Large intestine (tissue), 3 donors: Measurements from ENCODE around the gene MN1. TPM values are rescaled to one million over a fixed set of nuclear protein-coding genes. Genes with fewer than 3 reads are reported as not detected.

ENCODE experiments used
- DNase-seq, 2 donors: peaks; one replicate each; pipeline versions ENCODE4 v3.0.0 to v3.0.0-alpha.2; 2013
- H3K27ac ChIP-seq: one replicate; pipeline ENCODE4 v1.5.1; 2013; ENCODE audit warnings: low read length
- H3K27me3 ChIP-seq: 2 replicates; pipeline ENCODE4 v1.6.1; 2013; ENCODE audit warnings: low read length; ENCODE audit not compliant: control insufficient read depth, insufficient read depth
- H3K36me3 ChIP-seq: 2 replicates; pipeline ENCODE4 v1.6.1; 2013; ENCODE audit warnings: low read length; ENCODE audit not compliant: control insufficient read depth, insufficient read depth
- H3K4me1 ChIP-seq: one replicate; pipeline ENCODE4 v1.6.1; 2013; ENCODE audit warnings: low read length; ENCODE audit not compliant: control insufficient read depth, insufficient read depth
- H3K4me3 ChIP-seq: one replicate; pipeline ENCODE4 v1.5.1; 2013; ENCODE audit warnings: low read length
- H3K9me3 ChIP-seq: one replicate; pipeline ENCODE4 v1.6.1; 2013; ENCODE audit warnings: mild to moderate bottlenecking, low read depth, low read length, moderate library complexity; ENCODE audit not compliant: control insufficient read depth
- WGBS: methylation state at CpG from one replicate; pipeline ENCODE4 v1.1.5; 2013; ENCODE audit warnings: low lambda C conversion rate; ENCODE audit not compliant: insufficient coverage; 5-methylcytosine and 5-hydroxymethylcytosine counted together
- polyA plus RNA-seq: library from polyadenylated mRNA; unstranded; fragments of 120-200 nt; gene quantifications from one replicate; pipeline ENCODE4 v1.2.1, GENCODE V29; 2013

The MN1 gene
- polyA plus RNA-seq, 1 donor = 5.8 TPM

DNA sequence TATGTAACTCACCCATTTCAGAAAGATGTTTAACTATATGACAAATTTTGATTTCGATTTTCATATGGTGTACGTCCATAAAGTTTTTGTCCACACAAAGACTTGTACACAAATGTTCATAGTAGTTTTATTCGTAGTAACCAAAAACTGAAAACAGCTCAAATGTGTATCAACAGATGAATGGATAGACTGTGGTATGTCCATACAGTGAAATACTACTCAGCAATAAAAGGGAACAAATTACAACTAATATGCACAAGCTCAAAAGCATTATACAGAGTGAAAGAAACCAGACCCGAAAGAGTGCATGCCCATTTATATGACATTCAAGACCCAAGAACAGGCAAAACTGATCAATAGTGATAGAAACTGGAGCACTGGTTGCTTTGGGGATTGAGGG, 64.0 kb downstream of the MN1 start:
- WGBS = 73% methylated on average over 3 of the region's 4 CpGs
- H3K4me1 ChIP-seq = no peaks in the 10 kb centered on the region
- H3K9me3 ChIP-seq = peaks cover 5% of the 10 kb centered on the region
- no peak overlapping the region for H3K27ac ChIP-seq
- H3K27me3 ChIP-seq = no peaks in the 10 kb centered on the region
- no peak overlapping the region for H3K4me3 ChIP-seq
- no peaks in the 10 kb centered on the region for H3K36me3 ChIP-seq
- DNase-seq = no peak

DNA sequence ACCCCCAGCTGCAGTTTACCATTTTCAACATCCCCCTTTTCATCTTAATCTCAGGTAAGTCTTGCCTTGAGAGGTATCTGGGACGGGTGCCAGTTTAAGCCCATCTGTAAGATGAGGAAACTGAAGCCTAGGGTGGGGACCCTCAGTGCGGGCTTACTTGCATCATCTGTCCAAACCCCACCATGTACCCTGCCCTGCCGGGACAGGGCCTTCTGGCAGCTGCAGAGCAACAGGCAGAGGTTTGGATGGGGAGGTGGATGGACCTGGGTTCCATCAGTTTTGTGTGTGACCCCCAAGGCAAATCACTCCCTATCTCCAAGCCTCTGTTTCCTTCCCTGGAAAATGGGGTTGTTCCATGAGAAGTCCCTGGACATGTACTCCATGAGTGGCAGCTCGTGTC, 67.5 kb downstream of the MN1 start:
- WGBS = no CpG with 5 or more reads among the region's 4 CpGs
- peaks cover under 1% of the 10 kb centered on the region for H3K4me1 ChIP-seq
- H3K27ac ChIP-seq = no peak overlapping the region
- peaks cover 5% of the 10 kb centered on the region for H3K9me3 ChIP-seq
- H3K27me3 ChIP-seq = no peaks in the 10 kb centered on the region
- no peak overlapping the region for H3K4me3 ChIP-seq
- no peak for DNase-seq
- H3K36me3 ChIP-seq = no peaks in the 10 kb centered on the region

DNA sequence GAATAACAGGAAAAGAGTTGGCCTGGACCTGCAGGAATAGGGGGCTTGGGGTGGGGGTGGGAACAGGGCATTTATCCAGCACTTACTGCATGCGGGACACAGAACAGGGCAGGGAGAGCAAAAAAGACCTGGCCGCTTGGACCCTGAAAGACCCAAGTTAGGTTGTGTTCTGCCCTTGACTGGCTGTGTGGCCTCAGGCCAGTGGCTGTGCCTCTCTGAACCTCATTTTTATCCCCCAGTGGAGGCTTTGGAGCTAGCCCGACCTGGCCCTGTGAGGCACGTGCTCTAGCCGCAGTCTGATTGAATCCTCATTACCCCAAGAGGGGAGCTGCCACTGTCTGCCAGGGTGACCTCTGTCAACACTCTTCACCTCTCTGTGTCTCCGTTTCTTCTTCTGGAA, 68.7 kb downstream of the MN1 start:
- Histone ChIP-seq H3K9me3 (peaks cover 5% of the 10 kb centered on the region), H3K4me3 (no peak overlapping the region), H3K36me3 (no peaks in the 10 kb centered on the region), H3K4me1 (peaks cover 6% of the 10 kb centered on the region), H3K27me3 (no peaks in the 10 kb centered on the region), H3K27ac (no peak overlapping the region)
- 75% methylated on average over 4 of the region's 6 CpGs for WGBS
- no peak for DNase-seq

DNA sequence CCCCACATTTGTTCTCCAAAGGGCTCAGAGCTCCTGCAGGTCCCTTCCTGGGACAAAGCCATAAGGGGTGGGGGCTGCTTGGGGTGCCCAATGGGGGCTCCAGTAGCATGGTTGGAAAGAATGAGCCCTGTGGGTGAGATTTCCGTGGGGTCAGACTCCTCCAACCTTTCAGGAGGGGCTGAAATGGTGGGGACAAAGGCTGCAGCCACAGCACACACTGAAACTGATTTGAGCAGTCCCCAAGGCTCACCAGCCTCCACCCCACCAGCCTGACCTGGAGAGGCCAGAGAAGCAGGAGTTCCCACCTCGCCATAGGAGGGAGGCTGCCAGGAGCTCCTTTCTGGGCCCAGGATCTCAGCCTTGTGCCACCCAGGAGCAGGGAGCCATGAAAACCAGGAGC, 69.2 kb downstream of the MN1 start:
- no peak overlapping the region for H3K27ac ChIP-seq
- no peak for DNase-seq
- no CpG with 5 or more reads among the region's 2 CpGs for WGBS

DNA sequence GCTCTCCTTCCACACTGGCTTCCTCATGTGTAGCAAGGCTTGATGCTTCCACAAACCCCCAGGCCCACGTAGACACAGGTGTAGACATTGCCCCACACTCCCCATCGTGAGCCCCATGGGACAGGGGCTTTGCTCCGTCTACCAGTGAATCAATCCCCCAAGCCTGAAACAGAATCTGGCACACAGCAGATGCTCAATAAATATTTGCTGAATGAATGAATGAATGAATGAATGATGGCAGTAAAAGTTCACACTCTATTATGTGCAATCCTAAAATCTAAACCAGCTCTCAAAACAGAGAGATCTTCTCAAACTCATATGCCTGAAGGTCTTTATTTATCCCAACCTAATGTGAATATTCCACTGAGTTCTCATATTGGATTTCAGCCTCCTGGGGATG, 69.9 kb downstream of the MN1 start:
- no peak for DNase-seq
- no peaks in the 10 kb centered on the region for H3K9me3 ChIP-seq
- no CpG with 5 or more reads among the region's 3 CpGs for WGBS
- H3K4me1 ChIP-seq = peaks cover 14% of the 10 kb centered on the region
- H3K36me3 ChIP-seq = no peaks in the 10 kb centered on the region
- H3K4me3 ChIP-seq = no peak overlapping the region
- H3K27ac ChIP-seq = no peak overlapping the region
- no peaks in the 10 kb centered on the region for H3K27me3 ChIP-seq

More for the DNA sequence above, 69.2 kb downstream of the MN1 start:
- Histone ChIP-seq H3K36me3 (no peaks in the 10 kb centered on the region), H3K9me3 (peaks cover under 1% of the 10 kb centered on the region), H3K4me3 (no peak overlapping the region), H3K27me3 (no peaks in the 10 kb centered on the region), H3K4me1 (peaks cover 6% of the 10 kb centered on the region)

DNA sequence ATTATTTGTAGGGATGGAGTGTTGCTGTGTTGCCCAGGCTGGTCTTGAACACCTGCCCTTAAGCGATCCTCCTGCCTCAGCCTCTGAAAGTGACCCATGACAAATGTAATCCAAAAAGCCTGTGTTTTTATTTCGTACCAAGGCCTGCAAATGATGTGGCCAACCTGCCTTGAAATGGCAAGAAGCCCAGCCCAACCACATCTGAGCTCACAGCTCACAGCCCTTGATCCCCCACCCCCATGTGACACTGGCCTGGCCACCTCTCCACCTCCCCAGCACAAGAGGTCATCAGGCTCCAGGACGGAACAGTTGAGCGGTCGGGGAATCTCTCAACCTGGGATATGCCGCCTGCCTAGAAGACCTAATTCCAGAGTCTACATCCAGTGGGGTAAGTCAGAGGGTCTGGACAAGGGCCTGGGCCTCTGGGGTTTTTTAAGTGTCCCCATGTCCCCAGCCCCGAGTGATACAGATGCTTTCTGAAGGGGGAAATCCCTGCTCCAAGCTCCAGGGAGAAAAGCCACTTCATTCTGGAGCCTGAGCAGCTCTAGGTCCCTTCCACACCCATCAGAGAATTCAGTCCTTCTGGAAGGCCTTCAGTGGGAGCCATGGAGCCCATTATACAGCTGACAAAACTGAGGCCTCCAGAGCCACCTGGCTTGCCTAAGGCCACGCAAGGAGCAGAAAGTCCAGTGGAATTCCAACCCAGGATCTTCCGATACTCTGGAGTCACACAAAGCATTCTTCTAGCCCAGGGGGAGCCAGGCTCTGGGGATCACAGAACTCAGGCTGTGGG, 70.7 kb downstream of the MN1 start:
- no peaks in the 10 kb centered on the region for H3K27me3 ChIP-seq
- no peak overlapping the region for H3K4me3 ChIP-seq
- no peaks in the 10 kb centered on the region for H3K9me3 ChIP-seq
- no peak overlapping the region for H3K27ac ChIP-seq
- peaks cover 20% of the 10 kb centered on the region for H3K4me1 ChIP-seq
- no CpG with 5 or more reads among the region's 9 CpGs for WGBS
- no peak for DNase-seq
- no peaks in the 10 kb centered on the region for H3K36me3 ChIP-seq

DNA sequence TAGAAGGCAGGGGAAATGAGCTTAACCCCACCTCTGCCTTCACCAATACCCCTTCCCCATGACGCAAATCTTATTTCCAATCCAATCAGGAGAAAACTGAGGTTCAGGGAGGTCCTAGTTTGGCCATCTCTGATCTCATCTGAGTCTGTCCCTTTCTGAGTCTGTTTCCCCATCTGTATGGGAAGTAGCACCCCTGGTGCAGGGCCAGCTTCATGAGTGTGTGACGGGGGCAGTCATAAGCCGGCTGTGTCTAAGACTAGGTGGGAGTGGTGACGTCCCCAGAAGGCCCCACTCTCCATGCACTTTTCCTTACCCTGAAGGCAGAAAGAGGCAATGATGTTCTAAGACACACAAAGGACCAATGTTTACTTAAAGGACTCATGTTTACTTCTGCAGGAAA, 72.3 kb downstream of the MN1 start:
- WGBS = no CpG with 5 or more reads among the region's 4 CpGs
- no peaks in the 10 kb centered on the region for H3K27me3 ChIP-seq
- H3K4me1 ChIP-seq = peaks cover 20% of the 10 kb centered on the region
- no peaks in the 10 kb centered on the region for H3K36me3 ChIP-seq
- H3K9me3 ChIP-seq = no peaks in the 10 kb centered on the region
- no peak overlapping the region for H3K27ac ChIP-seq
- no peak for DNase-seq
- no peak overlapping the region for H3K4me3 ChIP-seq

DNA sequence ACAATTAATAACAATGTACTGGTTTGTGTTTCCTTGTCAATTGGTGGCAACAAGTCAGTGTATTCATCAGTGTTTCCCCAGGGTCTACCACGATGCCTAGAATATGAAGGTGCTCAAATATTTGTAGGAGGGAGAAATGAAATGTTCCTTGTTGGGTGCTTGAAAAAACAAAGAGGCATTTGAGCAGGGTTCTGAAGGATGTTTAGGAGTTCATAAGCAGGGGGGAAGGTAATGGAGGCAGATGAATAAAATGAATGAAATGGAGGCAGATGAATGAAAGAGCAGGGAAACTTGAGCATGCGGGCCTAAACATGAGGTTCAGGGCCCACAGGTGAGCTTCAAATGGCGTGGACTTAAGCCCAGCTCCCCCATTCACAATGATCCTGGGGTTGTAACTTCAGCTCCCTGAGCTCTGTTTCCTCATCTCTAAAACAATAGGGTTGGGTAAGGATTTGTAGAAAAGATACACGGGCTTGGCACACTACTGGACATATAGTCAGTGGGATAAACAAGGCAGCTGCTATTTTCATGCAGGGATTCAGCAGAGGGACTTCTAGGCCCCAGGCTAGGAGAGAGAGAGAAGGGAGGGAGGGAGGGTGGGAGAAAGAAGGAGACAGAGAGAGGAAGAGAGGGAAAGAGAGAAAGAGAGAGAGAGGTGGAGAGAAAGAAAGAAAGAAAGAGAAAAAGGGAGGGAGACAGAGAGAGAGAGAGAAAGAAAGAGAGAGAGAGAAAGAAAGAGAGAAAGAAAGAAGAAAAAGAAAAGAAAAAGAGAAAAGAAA, 73.7 kb downstream of the MN1 start:
- Histone ChIP-seq H3K27ac (no peak overlapping the region), H3K9me3 (no peaks in the 10 kb centered on the region)
- 75% methylated on average over 1 of the region's 4 CpGs for WGBS

DNA sequence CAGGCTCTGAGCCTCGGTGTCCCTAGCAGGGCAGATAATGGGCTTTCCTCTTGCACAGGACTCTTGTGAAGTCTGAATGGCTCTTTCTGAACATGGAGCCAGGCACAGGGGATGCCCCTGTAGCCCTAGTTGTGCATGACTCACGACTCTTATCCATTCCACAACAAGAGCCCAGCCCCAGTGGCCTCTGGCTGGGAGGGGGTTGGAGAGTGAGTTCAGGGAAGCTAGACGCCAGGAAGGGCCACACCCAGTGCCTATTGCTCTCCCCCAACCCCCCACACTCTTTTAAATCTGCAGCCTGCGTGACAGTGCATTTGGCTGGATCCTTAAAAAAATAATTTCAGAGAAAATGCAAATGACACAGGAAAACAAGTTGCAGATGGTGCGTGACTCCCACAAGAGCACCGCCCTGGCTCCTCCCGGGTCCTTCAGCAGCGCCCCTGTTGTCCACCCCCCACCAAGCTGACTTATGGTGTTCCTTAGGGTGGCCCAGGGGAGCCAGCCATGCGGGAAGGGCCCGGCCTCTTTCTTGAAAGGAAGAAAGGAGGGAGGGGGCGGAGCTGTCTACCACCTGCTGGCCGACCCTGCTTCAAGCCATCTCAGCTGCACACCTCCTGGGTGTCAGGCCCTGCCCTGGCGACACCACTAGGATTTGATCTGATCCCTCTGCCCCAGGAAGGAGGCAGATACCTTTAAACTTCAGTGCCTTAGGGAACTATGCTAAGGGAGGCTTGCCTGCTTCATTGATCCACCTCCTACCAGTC, 74.7 kb downstream of the MN1 start:
- Histone ChIP-seq H3K36me3 (no peaks in the 10 kb centered on the region), H3K4me3 (no peak overlapping the region), H3K9me3 (no peaks in the 10 kb centered on the region), H3K27ac (peak overlapping the region; percentile 33), H3K4me1 (peaks cover 20% of the 10 kb centered on the region), H3K27me3 (no peaks in the 10 kb centered on the region)
- no CpG with 5 or more reads among the region's 13 CpGs for WGBS
- DNase-seq = peak; percentile 81 to 88

More for the DNA sequence above, 73.7 kb downstream of the MN1 start:
- Histone ChIP-seq H3K27me3 (no peaks in the 10 kb centered on the region), H3K4me3 (no peak overlapping the region), H3K4me1 (peaks cover 20% of the 10 kb centered on the region), H3K36me3 (no peaks in the 10 kb centered on the region)
- DNase-seq = no peak

DNA sequence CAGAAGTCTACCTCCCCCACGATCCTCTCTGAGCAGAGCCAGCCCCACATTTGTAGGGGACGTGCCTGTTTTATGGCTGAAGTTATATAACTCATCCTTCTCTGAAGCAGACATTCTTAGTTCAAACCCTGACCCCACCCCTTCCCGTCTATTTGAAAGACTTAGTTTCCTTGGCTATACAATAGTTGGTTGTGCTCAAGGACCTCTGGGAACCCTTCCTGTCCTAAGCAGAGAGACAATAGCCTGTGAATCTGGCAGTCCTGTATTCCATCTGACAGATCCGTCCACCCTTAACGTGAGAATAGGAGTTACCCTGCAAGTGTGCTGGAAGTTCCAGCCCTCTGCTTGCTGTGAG, 75.2 kb downstream of the MN1 start:
- Histone ChIP-seq H3K27ac (peak overlapping the region; percentile 33), H3K4me3 (no peak overlapping the region), H3K4me1 (peaks cover 20% of the 10 kb centered on the region), H3K36me3 (no peaks in the 10 kb centered on the region), H3K27me3 (no peaks in the 10 kb centered on the region), H3K9me3 (no peaks in the 10 kb centered on the region)
- no peak for DNase-seq
- WGBS = no CpG with 5 or more reads among the region's 5 CpGs
